Measurements from ENCODE around the gene KRT76. TPM values are rescaled to one million over a fixed set of nuclear protein-coding genes. Genes with fewer than 3 reads are reported as not detected.
"Not testable (repeated sequence)": the region's sequence is repeated elsewhere in the genome, so short reads cannot be mapped to it uniquely, and the experiment has no call there.

KRT76 gene
- total RNA-seq, 2 donors from 2014 or later, result not detected

DNA sequence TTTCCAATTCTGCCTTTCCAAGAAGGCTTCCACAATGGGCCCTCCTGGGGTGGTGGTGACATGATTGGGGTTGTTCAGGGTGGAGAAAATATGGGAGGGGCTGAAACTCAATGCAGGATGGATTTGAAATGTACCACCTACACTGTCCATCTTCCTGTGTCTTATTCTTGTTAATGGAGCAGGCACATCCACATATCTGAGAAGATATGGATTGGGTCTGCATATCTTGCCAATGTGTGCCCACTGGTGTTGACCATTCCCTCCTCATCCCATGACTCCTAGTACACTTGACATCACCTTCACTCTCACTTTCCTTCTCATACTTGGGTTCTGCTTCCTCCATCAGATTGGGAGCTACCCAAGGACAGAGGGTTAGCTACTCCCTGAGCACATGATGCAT, 7.2 kb downstream of the KRT76 start:
- H3K27ac Mint-ChIP-seq, result no peak overlapping the region
- H3K4me1 Mint-ChIP-seq, result no peaks in the 10 kb centered on the region
- no peak overlapping the region for H3K4me3 Mint-ChIP-seq
- H3K9me3 Mint-ChIP-seq, result no peaks in the 10 kb centered on the region
- no peak for ATAC-seq (replicated peaks)
- H3K27me3 Mint-ChIP-seq, result peaks cover 10% of the 10 kb centered on the region
- H3K36me3 Mint-ChIP-seq (ENCODE audit: low read depth), result no peaks in the 10 kb centered on the region

- Mint-ChIP-seq H3K4me3 (no peak overlapping the region), H3K27ac (no peak overlapping the region), H3K27me3 (peaks cover 10% of the 10 kb centered on the region), H3K4me1 (no peaks in the 10 kb centered on the region), H3K36me3 (ENCODE audit: low read depth) (no peaks in the 10 kb centered on the region), H3K9me3 (no peaks in the 10 kb centered on the region)
- no peak for ATAC-seq (replicated peaks)
Observed at GRCh38 chr12:52769354-52769753, 7.8 kb downstream of the KRT76 start.

- no peak overlapping the region for H3K4me3 Mint-ChIP-seq
- H3K9me3 Mint-ChIP-seq, result no peaks in the 10 kb centered on the region
- H3K27ac Mint-ChIP-seq, result no peak overlapping the region
- H3K27me3 Mint-ChIP-seq, result peaks cover 10% of the 10 kb centered on the region
- no peak for ATAC-seq (replicated peaks)
- H3K36me3 Mint-ChIP-seq (ENCODE audit: low read depth), result no peaks in the 10 kb centered on the region
- H3K4me1 Mint-ChIP-seq, result no peaks in the 10 kb centered on the region
Observed at GRCh38 chr12:52768479-52769200, 8.5 kb downstream of the KRT76 start.

DNA sequence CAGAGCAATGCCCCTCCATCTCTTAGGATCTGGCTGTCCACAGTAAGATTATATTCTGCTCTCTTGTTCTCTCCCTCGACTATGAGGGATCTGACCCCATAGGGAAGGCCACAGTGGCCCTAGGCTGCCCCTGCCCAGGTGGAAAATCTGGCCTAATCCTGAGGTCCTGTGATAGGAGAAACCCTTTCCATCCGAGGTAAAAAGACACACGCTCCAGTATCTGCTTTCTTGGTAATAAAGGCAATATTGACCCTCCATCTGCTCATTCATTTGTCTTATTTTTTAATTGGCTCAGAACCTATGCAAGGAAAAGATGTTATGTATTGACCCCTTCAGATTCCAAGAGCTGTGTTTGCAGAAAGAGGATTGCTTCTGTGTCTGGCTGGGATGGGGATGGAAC, 9.7 kb downstream of the KRT76 start:
- Mint-ChIP-seq H3K9me3 (no peaks in the 10 kb centered on the region), H3K27ac (no peak overlapping the region), H3K27me3 (peaks cover 10% of the 10 kb centered on the region), H3K4me3 (no peak overlapping the region), H3K4me1 (no peaks in the 10 kb centered on the region), H3K36me3 (ENCODE audit: low read depth) (no peaks in the 10 kb centered on the region)
- ATAC-seq (replicated peaks), result no peak

- no peaks in the 10 kb centered on the region for H3K4me1 Mint-ChIP-seq
- no peak overlapping the region for H3K4me3 Mint-ChIP-seq
- H3K27me3 Mint-ChIP-seq, result peaks cover 10% of the 10 kb centered on the region
- no peaks in the 10 kb centered on the region for H3K9me3 Mint-ChIP-seq
- ATAC-seq (replicated peaks), result no peak
- no peaks in the 10 kb centered on the region for H3K36me3 Mint-ChIP-seq (ENCODE audit: low read depth)
- H3K27ac Mint-ChIP-seq, result no peak overlapping the region
Observed at GRCh38 chr12:52767020-52767379, 10.1 kb downstream of the KRT76 start.

DNA sequence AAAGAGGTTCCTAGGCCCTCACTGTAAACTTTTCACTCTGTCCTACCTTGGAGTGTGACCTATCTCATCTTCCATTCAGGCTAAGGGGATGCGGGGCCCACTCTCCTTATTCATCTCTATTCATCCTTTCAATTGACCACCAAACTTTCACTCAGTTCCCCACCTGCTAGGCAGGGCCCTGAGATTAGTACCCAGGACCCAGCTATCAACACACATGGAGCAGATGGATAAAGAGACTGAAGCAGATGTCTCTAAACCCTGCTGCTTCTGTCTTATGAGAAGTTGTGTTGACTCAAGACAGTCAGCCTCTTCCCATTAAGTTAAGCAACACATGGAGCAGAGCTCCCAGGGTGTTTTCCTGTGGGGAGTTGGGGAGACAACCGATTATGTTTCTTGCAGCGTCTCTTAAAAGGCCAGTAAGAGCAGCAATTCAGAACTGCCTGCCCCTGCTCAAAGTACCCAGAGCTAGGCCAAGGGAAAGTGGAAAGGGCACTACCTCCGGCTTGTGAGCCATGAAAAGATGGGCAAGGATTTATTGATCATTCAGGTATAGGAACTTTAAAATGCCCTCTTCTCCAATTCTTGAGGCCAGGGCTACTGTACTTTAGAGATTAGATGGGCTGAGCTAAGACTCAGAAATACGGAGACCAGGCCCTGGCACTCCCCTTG, 10.7 kb downstream of the KRT76 start:
- Mint-ChIP-seq H3K27me3 (peaks cover 10% of the 10 kb centered on the region), H3K4me1 (no peaks in the 10 kb centered on the region), H3K4me3 (no peak overlapping the region), H3K36me3 (ENCODE audit: low read depth) (no peaks in the 10 kb centered on the region), H3K27ac (no peak overlapping the region), H3K9me3 (no peaks in the 10 kb centered on the region)
- ATAC-seq (replicated peaks), result no peak

DNA sequence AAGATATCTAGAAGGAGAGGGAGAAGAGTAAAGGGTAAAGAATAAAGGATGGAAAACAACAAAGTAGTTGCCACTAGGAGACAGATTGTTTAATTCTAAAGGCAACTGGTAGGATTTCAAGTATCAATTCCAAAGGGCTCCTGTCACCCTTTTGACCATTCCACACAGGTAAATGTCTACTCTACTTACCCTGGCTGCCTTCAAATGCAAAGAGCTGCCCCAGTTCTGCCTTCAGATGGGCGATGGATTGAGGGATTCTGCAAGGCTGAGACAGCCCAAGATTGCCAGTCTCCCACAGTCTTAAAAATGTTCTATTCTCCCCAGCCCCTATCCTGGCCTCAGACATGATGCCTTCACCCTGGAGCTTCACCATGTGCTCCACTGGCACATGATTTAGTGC, 11.4 kb downstream of the KRT76 start:
- no peaks in the 10 kb centered on the region for H3K9me3 Mint-ChIP-seq
- no peaks in the 10 kb centered on the region for H3K36me3 Mint-ChIP-seq (ENCODE audit: low read depth)
- H3K4me1 Mint-ChIP-seq, result no peaks in the 10 kb centered on the region
- no peak overlapping the region for H3K4me3 Mint-ChIP-seq
- ATAC-seq (replicated peaks), result no peak
- peaks cover 10% of the 10 kb centered on the region for H3K27me3 Mint-ChIP-seq
- H3K27ac Mint-ChIP-seq, result no peak overlapping the region

DNA sequence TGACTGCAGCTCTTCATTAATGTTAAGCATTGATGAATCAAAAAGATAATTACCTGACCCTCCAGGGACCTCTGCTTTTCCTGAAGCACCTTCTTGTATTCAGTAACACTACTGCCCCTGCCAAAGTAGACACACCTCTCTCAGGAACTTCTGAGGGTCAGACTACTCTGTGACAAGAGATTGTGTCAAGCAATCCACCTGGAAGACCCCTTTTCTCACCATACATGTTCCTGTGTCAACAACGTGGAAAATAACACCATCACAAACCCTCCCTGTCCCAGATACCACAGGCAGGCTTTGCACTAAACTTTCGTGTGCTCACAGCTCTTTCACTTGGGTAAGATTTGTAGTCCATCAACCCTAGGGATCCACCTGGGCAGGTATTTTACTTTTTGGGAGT, 13.2 kb downstream of the KRT76 start:
- no peak overlapping the region for H3K27ac Mint-ChIP-seq

DNA sequence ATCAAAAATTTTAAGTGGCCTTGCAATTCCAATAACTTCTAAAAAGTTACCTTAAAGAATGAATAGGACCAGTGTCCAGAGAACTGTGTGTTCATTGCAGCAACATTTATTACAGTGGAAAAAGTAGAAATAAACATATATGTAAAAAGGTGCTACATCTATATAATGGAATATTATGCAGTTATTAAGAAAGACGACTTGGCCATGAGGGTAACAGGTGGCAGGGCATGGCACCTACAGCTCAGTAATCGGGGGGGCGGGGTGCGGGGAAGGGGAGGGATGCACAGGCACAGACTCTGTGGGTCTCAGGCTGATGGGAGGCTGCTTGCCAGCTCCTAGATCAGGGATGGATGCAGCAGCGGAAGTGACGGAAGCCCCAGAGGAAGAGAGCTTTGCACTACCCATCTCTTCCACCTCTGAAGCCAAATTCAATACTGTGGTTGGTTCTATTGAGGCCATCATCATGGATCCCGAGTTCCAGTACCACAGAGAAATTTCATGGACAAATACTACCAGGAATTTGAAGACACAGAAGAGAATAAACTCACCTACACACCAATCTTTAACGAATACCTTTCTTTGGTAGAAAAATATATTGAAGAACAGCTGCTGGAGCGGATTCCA, 14.0 kb downstream of the KRT76 start:
- no peaks in the 10 kb centered on the region for H3K4me1 Mint-ChIP-seq
- H3K27me3 Mint-ChIP-seq, result peaks cover 4% of the 10 kb centered on the region
- no peak overlapping the region for H3K27ac Mint-ChIP-seq
- no peaks in the 10 kb centered on the region for H3K9me3 Mint-ChIP-seq
- H3K36me3 Mint-ChIP-seq (ENCODE audit: low read depth), result no peaks in the 10 kb centered on the region
- H3K4me3 Mint-ChIP-seq, result no peak overlapping the region
- ATAC-seq (replicated peaks), result no peak

More for the DNA sequence above, 13.2 kb downstream of the KRT76 start:
- ATAC-seq (replicated peaks), result no peak
- Mint-ChIP-seq H3K36me3 (ENCODE audit: low read depth) (no peaks in the 10 kb centered on the region), H3K9me3 (no peaks in the 10 kb centered on the region), H3K27me3 (peaks cover 4% of the 10 kb centered on the region), H3K4me1 (no peaks in the 10 kb centered on the region), H3K4me3 (no peak overlapping the region)

DNA sequence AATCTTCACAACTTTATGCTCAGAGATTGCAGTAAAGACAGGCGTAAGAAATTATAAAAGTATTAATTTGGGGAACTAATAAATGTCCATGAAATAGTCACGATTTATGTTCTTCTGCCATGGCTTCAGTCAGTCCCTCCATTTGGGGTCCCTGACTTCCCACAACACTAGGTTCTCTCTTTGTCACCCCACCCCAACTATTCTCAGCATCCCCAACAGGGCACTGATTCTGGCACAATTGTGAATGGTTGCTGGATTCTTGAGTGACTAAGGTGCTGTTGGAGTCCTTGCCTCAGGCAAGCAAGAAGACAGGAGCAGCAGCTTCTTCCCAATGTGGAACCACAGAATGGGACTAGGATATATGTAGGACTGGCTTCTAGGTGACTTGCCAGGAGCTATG, 15.3 kb downstream of the KRT76 start:
- Mint-ChIP-seq H3K4me1 (no peaks in the 10 kb centered on the region), H3K27me3 (no peaks in the 10 kb centered on the region), H3K27ac (no peak overlapping the region), H3K9me3 (no peaks in the 10 kb centered on the region), H3K36me3 (ENCODE audit: low read depth) (no peaks in the 10 kb centered on the region), H3K4me3 (no peak overlapping the region)
- ATAC-seq (replicated peaks), result no peak

GRCh38 chr12:52761218-52761617, 15.9 kb downstream of the KRT76 start:
- not testable (repeated sequence) for H3K27ac Mint-ChIP-seq; ATAC-seq (replicated peaks); H3K9me3 Mint-ChIP-seq; H3K4me1 Mint-ChIP-seq; H3K36me3 Mint-ChIP-seq (ENCODE audit: low read depth); H3K27me3 Mint-ChIP-seq; H3K4me3 Mint-ChIP-seq

DNA sequence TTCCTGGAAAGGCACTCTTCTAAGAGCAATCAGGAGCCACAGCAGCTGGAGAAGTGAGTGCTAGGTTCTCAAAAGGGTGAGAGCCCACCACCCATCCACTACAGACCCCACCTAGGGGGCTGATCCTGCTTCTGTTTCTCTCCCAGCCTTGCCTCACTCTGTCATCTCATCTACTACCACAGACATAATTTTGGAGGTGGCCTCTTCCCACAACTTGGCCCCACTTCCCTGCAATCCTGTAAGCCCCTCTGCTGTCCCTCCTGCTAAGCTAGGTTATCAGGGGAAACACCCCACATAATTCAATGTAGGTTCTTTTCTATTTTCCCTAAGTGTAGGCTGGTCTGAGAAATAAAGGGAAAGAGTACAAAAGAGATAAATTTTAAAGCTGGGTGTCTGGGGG, 16.5 kb downstream of the KRT76 start:
- H3K27me3 Mint-ChIP-seq, result no peaks in the 10 kb centered on the region
- H3K4me1 Mint-ChIP-seq, result no peaks in the 10 kb centered on the region
- H3K4me3 Mint-ChIP-seq, result no peak overlapping the region
- no peaks in the 10 kb centered on the region for H3K9me3 Mint-ChIP-seq
- no peaks in the 10 kb centered on the region for H3K36me3 Mint-ChIP-seq (ENCODE audit: low read depth)
- H3K27ac Mint-ChIP-seq, result no peak overlapping the region
- ATAC-seq (replicated peaks), result no peak

DNA sequence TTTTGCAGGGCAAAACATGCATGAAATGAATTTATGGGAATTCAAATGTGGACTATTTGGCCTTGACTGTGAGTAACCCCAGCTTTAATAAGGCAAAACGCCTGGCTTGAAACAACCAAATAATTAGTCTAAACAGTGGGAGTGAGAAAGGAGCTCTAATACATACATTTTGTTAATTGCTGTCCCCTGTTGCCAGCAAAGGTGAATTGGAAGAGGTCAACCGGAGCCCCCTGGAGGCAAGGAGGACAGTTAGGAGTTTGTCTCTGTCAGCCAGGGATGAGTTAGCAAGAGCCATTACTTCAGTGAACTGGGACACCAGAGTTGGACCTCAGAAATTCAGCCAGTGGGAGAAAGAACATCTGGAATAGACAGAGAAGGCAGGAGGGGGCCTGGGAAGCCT, 17.4 kb downstream of the KRT76 start:
- Mint-ChIP-seq H3K4me1 (no peaks in the 10 kb centered on the region), H3K4me3 (no peak overlapping the region), H3K9me3 (no peaks in the 10 kb centered on the region), H3K27me3 (no peaks in the 10 kb centered on the region), H3K27ac (no peak overlapping the region), H3K36me3 (ENCODE audit: low read depth) (no peaks in the 10 kb centered on the region)
- no peak for ATAC-seq (replicated peaks)

DNA sequence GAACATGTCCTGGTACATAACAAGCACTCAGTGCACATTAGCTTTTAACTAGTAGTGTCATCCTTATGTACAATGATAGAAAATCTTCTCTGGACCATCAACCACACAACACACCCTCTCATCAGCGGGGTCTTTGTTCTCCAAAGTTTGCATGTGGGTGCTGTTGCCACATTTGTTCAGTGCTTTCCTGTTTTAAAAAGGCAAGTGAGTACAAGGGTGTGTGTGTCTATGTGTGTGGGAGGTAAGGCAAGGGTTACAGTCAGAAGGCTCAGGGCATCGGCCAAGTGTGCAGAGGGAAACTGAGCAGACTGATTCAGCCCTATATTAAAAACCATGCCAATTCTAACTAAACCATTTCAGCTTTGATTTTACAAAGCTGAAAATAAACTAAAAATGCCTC, 17.9 kb downstream of the KRT76 start:
- Mint-ChIP-seq H3K36me3 (ENCODE audit: low read depth) (no peaks in the 10 kb centered on the region), H3K27ac (no peak overlapping the region)

DNA sequence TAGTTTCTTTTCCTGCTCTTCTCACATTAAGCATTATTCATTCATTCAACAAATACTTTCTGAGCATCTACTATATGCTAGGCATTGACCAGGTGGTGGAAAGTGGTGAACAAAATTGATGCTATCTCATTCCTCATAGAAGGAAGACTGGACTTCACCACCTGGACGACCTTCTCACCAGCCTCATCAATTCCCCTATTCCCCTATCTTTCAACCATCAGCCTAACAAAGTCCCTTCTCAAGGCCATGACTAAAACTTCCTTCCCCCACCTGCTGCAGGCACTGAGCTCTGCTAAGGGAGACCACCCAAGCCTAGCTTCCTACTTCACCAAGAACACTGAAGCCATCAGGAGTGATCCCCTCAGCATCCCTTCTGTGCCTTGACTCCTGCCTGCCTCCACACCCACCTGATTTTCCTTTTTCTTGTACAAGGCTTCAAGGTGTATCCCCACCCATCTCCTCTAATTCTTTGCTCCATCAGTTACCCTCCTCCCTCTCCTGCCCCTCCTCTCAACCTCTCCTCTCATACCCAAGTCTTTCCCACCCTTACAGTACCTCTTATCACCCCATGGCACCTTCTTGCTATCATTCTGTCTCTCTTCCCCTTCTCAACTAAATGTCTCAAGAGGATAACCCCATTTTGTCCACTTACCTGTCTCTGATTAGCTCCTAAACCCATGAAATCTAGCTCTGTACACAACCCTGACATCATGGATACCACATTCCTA, 19.5 kb downstream of the KRT76 start:
- H3K27ac Mint-ChIP-seq, result no peak overlapping the region
- no peaks in the 10 kb centered on the region for H3K27me3 Mint-ChIP-seq
- no peaks in the 10 kb centered on the region for H3K4me1 Mint-ChIP-seq
- H3K36me3 Mint-ChIP-seq (ENCODE audit: low read depth), result no peaks in the 10 kb centered on the region
- ATAC-seq (replicated peaks), result no peak
- no peaks in the 10 kb centered on the region for H3K9me3 Mint-ChIP-seq
- H3K4me3 Mint-ChIP-seq, result no peak overlapping the region

More for the DNA sequence above, 17.9 kb downstream of the KRT76 start:
- Mint-ChIP-seq H3K4me3 (no peak overlapping the region), H3K9me3 (no peaks in the 10 kb centered on the region), H3K4me1 (no peaks in the 10 kb centered on the region), H3K27me3 (no peaks in the 10 kb centered on the region)
- ATAC-seq (replicated peaks), result no peak

All from activated T-helper 17 cell treated with anti-CD3 and anti-CD28 coated beads, Interleukin-2, amount 50 U/mL, for 72 hours (primary cell).